ENCODE results near the gene COPS3. TPM values are rescaled to one million over a fixed set of nuclear protein-coding genes. Genes with fewer than 3 reads are reported as not detected.

Gene COPS3
- total and polyA plus RNA-seq, 2 of the 8 experiments (the other 6 are each of a cell fraction or from before 2014, with no cell fraction given), result 82.9 to 110 TPM

- Histone ChIP-seq H3K9ac (replicated peaks in 1 of 4; ENCODE audit: extremely low read depth in 1 of 4, low read depth in 3 of 4, low read length in 3 of 4) (no peak overlapping the region), H4K91ac (replicated peaks; ENCODE audit: insufficient read length, low read length) (no peak overlapping the region), H2BK12ac (ENCODE audit: low read depth, low read length) (no peak overlapping the region), H3K23ac (ENCODE audit: insufficient read length) (no peak overlapping the region), H2BK5ac (ENCODE audit: low read depth, low read length) (no peak overlapping the region), H3K9me3 (ENCODE audit: insufficient read depth in 2 of 2, low read depth in 1 of 2, low read length in 1 of 2) (no peaks in the 10 kb centered on the region), H2BK120ac (replicated peaks; ENCODE audit: low read depth, low read length) (no peak overlapping the region), H3K4me1 (replicated peaks in 1 of 4; ENCODE audit: control insufficient read depth in 3 of 4, insufficient read depth in 4 of 4, low read length in 3 of 4) (no peaks in the 10 kb centered on the region), H3K4ac (replicated peaks; ENCODE audit: insufficient read length, low read depth, low read length) (no peak overlapping the region), H3K23me2 (ENCODE audit: low read depth, low read length) (no peaks in the 10 kb centered on the region), H3K14ac (ENCODE audit: insufficient read length) (no peak overlapping the region), H2BK15ac (ENCODE audit: low read length) (no peak overlapping the region), H4K5ac (ENCODE audit: insufficient read length, low read depth, low read length) (no peak overlapping the region), H3K79me2 (ENCODE audit: control insufficient read depth in 1 of 2, insufficient read depth in 2 of 2, low read length in 2 of 2) (peaks cover 0 to 15% of the 10 kb centered on the region in 2 experiments; a peak in 2 of 4 replicates), H3K79me1 (ENCODE audit: low read depth, low read length) (no peaks in the 10 kb centered on the region; the same call in 1 of the 2 replicates), H2BK20ac (ENCODE audit: low read length) (no peak overlapping the region), H4K20me1 (replicated peaks in 1 of 2; ENCODE audit: control insufficient read depth in 1 of 2, insufficient read depth in 2 of 2, low read length in 2 of 2) (peaks cover 9 to 11% of the 10 kb centered on the region in 2 experiments), H3K27me3 (replicated peaks in 1 of 4; ENCODE audit: control insufficient read depth in 3 of 4, extremely low read depth in 1 of 4, insufficient read depth in 3 of 4, low read length in 3 of 4) (no peaks in the 10 kb centered on the region; a peak in 1 of 7 replicates), H3K4me3 (ENCODE audit: extremely low read depth in 1 of 4, insufficient read depth in 2 of 4, low read depth in 3 of 4, low read length in 4 of 4) (no peak overlapping the region), H3K36me3 (ENCODE audit: control insufficient read depth in 2 of 4, insufficient read depth in 4 of 4, low read length in 3 of 4) (peaks cover 17 to 71% (median 54%) of the 10 kb centered on the region in 4 experiments; a peak in 7 of 8 replicates), H4K8ac (ENCODE audit: extremely low read depth, insufficient read depth, low read length) (no peak overlapping the region), H3K27ac (ENCODE audit: low read depth, low read length) (no peak overlapping the region), H2AFZ (ENCODE audit: low read length) (no peak overlapping the region), H2AK5ac (ENCODE audit: low read depth, low read length) (no peak overlapping the region), H3K4me2 (ENCODE audit: insufficient read depth in 1 of 2, low read depth in 2 of 2, low read length in 2 of 2) (no peak overlapping the region), H3K18ac (ENCODE audit: extremely low read depth, low read length) (no peak overlapping the region), H3K56ac (replicated peaks; ENCODE audit: insufficient read length, low read depth, low read length) (no peak overlapping the region)
- WGBS, 2 experiments (ENCODE audit: extremely low coverage in 1 of 2, insufficient coverage in 1 of 2, insufficient read length in 1 of 2, insufficient replicate concordance in 2 of 2, low coverage in 1 of 2, low lambda C conversion rate in 2 of 2, missing lambda C conversion rate in 1 of 2), result 95% methylated on average over 26 of the region's 26 CpGs; no CpG with 5 or more reads in 1 of the 2 experiments
- POLR2A ChIA-PET (ENCODE audit: partially characterized antibody), result interaction anchor here (0.7 to 1.2 kb wide), 5 partner anchors 12 to 1054 kb away, joined by 3 to 4 read pairs (median 3); no protein-coding TSS in a partner anchor
- DNase-seq (ENCODE audit: low read depth in 1 of 2, low spot score in 2 of 2), result no peak
- TF ChIP-seq BCL11A (IDR thresholded peaks at IDR 0.05; ENCODE audit: low read depth in 2 of 2, low read length in 2 of 2) (no peak), SIN3A (conservative IDR thresholded peaks at IDR 0.05 in 1 of 2, IDR thresholded peaks at IDR 0.05 in 1 of 2; ENCODE audit: low read depth in 1 of 2, low read length in 2 of 2) (no peak), KDM4A (IDR thresholded peaks at IDR 0.05; ENCODE audit: low read depth, low read length, severe bottlenecking) (no peak), KDM1A (IDR thresholded peaks at IDR 0.05; ENCODE audit: borderline replicate concordance, low read length) (no peak), SIX5 (IDR thresholded peaks at IDR 0.05; ENCODE audit: low read depth, low read length) (no peak), TCF12 (IDR thresholded peaks at IDR 0.05; ENCODE audit: low read depth, low read length) (no peak), MAFK (IDR thresholded peaks at IDR 0.05; ENCODE audit: low read depth, low read length) (no peak), RFX5 (IDR thresholded peaks at IDR 0.05; ENCODE audit: borderline replicate concordance, low read depth, low read length) (no peak), CBX8 (IDR thresholded peaks at IDR 0.05; ENCODE audit: borderline replicate concordance, low read depth, low read length) (no peak), CTBP2 (IDR thresholded peaks at IDR 0.05; ENCODE audit: borderline replicate concordance, insufficient read depth, insufficient read length, low read length) (no peak), NANOG (IDR thresholded peaks at IDR 0.05; ENCODE audit: insufficient read depth, low read depth, low read length, poor library complexity, severe bottlenecking) (no peak)
- no peak for FAIRE-seq
- CTCF ChIA-PET (ENCODE audit: partially characterized antibody), result interaction anchor here (0.6 to 1.2 kb wide), 3 partner anchors 9 to 35 kb away, joined by 3 to 4 read pairs (median 4); no protein-coding TSS in a partner anchor
Observed at GRCh38 chr17:17229416-17230384, 51.3 kb downstream of the COPS3 start.
